MCF 10A (cell line): ENCODE results near the gene ABCC4. TPM values are rescaled to one million over a fixed set of nuclear protein-coding genes. Genes with fewer than 3 reads are reported as not detected.

Experiments
- BruUV-seq: library from RNA; stranded (reverse); fragments of 400-500 nt; replicated peaks from 2 replicates; lab custom pipeline; 2021; lab: Mats Ljungman, UMichigan
- CTCF ChIA-PET: fragments of 300-600 bp; sonication (Branson Sonifier 250); formaldehyde crosslinking; extraction: SDS; loops from one replicate; lab custom pipeline; 2021; ENCODE audit warnings: antibody characterized with exemption, inconsistent platforms; lab: Yijun Ruan, JAX
- POLR2A ChIA-PET: fragments of 300-600, 350-650 bp; sonication (Branson Sonifier 250); formaldehyde crosslinking; extraction: SDS; loops from one replicate; lab custom pipeline; 2020; ENCODE audit warnings: antibody characterized with exemption, inconsistent platforms; lab: Yijun Ruan, JAX
- DNase-seq: peaks from one replicate; pipeline ENCODE4 v3.0.0-alpha.2; 2018; ENCODE audit not compliant: unreplicated experiment
- H3K27ac Mint-ChIP-seq: one replicate; pipeline ENCODE4 v1.8.0; 2022; ENCODE audit warnings: mild to moderate bottlenecking, low read depth, mixed read lengths; ENCODE audit not compliant: unreplicated experiment
- H3K27me3 Mint-ChIP-seq: one replicate; pipeline ENCODE4 v1.8.0; 2022; ENCODE audit warnings: mixed read lengths; ENCODE audit not compliant: insufficient read depth, unreplicated experiment
- H3K36me3 Mint-ChIP-seq: one replicate; pipeline ENCODE4 v1.8.0; 2022; ENCODE audit warnings: mild to moderate bottlenecking, moderate library complexity, mixed read lengths; ENCODE audit not compliant: insufficient read depth, unreplicated experiment
- H3K4me1 Mint-ChIP-seq: one replicate; pipeline ENCODE4 v1.8.0; 2022; ENCODE audit warnings: mixed read lengths; ENCODE audit not compliant: insufficient read depth, unreplicated experiment
- H3K4me3 Mint-ChIP-seq: one replicate; pipeline ENCODE4 v1.8.0; 2022; ENCODE audit warnings: mild to moderate bottlenecking, moderate library complexity, mixed read lengths; ENCODE audit not compliant: unreplicated experiment
- H3K9me3 Mint-ChIP-seq: one replicate; pipeline ENCODE4 v1.8.0; 2022; ENCODE audit warnings: mixed read lengths; ENCODE audit not compliant: unreplicated experiment
- CTCF ChIP-seq: fragments of 200-600 bp; IDR thresholded peaks from one replicate; pipeline ENCODE4 v1.8.0; 2022; ENCODE audit warnings: antibody characterized with exemption, mild to moderate bottlenecking; ENCODE audit not compliant: unreplicated experiment
- intact Hi-C: fragments of 100-400 bp; cut with micrococcal nuclease; formaldehyde crosslinking; loops from 2 replicates; pipeline ENCODE4 v1.14.1; 2022
- total RNA-seq: library from RNA; stranded (reverse); gene quantifications from 2 replicates; pipeline ENCODE4 v1.2.3, GENCODE V29; 2022

The ABCC4 gene
- total RNA-seq, 1 experiment from 2014 or later: 13.9 TPM

- TF ChIP-seq CTCF: no peak
- DNase-seq: no peak
- CTCF ChIA-PET: no interaction called here
- Mint-ChIP-seq H3K4me3 (no peak overlapping the region), H3K9me3 (no peaks in the 10 kb centered on the region), H3K4me1 (peaks cover 9% of the 10 kb centered on the region), H3K27ac (no peak overlapping the region), H3K27me3 (no peaks in the 10 kb centered on the region), H3K36me3 (no peaks in the 10 kb centered on the region)
- intact Hi-C loops: no loop called here
- POLR2A ChIA-PET: no interaction called here
- BruUV-seq: no TSS peak
These were observed 299.1 kb downstream of the ABCC4 start for GRCh38 chr13:95002126-95002525.

- no TSS peak for BruUV-seq
- CTCF ChIA-PET: interaction anchor here (1.3 kb wide), 1 partner anchor 340 kb away, joined by 3 read pairs; no protein-coding TSS in a partner anchor
These were observed 301.4 kb downstream of the ABCC4 start for GRCh38 chr13:94999871-95000270.

GRCh38 chr13:94997126-94997525 is 304.1 kb downstream of the ABCC4 start:
- H3K36me3 Mint-ChIP-seq: no peaks in the 10 kb centered on the region
- ChIA-PET CTCF (no interaction called here), POLR2A (no interaction called here)
- no TSS peak for BruUV-seq
- H3K4me1 Mint-ChIP-seq: peaks cover 9% of the 10 kb centered on the region
- TF ChIP-seq CTCF: no peak
- no peaks in the 10 kb centered on the region for H3K9me3 Mint-ChIP-seq
- DNase-seq: no peak
- no peak overlapping the region for H3K27ac Mint-ChIP-seq
- H3K27me3 Mint-ChIP-seq: no peaks in the 10 kb centered on the region
- intact Hi-C loops: no loop called here
- no peak overlapping the region for H3K4me3 Mint-ChIP-seq

More at GRCh38 chr13:94999871-95000270, 301.4 kb downstream of the ABCC4 start:
- no peaks in the 10 kb centered on the region for H3K9me3 Mint-ChIP-seq
- no peaks in the 10 kb centered on the region for H3K36me3 Mint-ChIP-seq
- DNase-seq: peak; percentile 59
- H3K4me3 Mint-ChIP-seq: no peak overlapping the region
- intact Hi-C loops: no loop called here
- POLR2A ChIA-PET: no interaction called here
- H3K27me3 Mint-ChIP-seq: no peaks in the 10 kb centered on the region
- H3K27ac Mint-ChIP-seq: no peak overlapping the region
- TF ChIP-seq CTCF: no peak
- peaks cover 9% of the 10 kb centered on the region for H3K4me1 Mint-ChIP-seq

GRCh38 chr13:94996445-94996844 is 304.8 kb downstream of the ABCC4 start:
- H3K27me3 Mint-ChIP-seq: no peaks in the 10 kb centered on the region
- BruUV-seq: no TSS peak
- intact Hi-C loops: no loop called here
- H3K4me3 Mint-ChIP-seq: no peak overlapping the region
- H3K27ac Mint-ChIP-seq: no peak overlapping the region
- H3K4me1 Mint-ChIP-seq: peaks cover 9% of the 10 kb centered on the region
- ChIA-PET POLR2A (interaction anchor here (0.8 kb wide), 1 partner anchor 9 kb away, joined by 3 read pairs; no protein-coding TSS in a partner anchor), CTCF (no interaction called here)
- no peaks in the 10 kb centered on the region for H3K36me3 Mint-ChIP-seq
- DNase-seq: no peak
- no peaks in the 10 kb centered on the region for H3K9me3 Mint-ChIP-seq
- TF ChIP-seq CTCF: no peak
